T-helper 22 cell (primary cell): ENCODE data around the gene SKP2.
"Not testable (repeated sequence)": the region's sequence is repeated elsewhere in the genome, so short reads cannot be mapped to it uniquely, and the experiment has no call there.

Experiments used
- DNase-seq: peaks from one replicate; pipeline ENCODE4 v3.0.0-alpha.2; 2020; ENCODE audit warnings: low read depth

The SKP2 gene

GRCh38 chr5:36158144-36158543 is 6.2 kb downstream of the SKP2 start:
- DNase-seq, result no peak

- DNase-seq, result no peak
Measured at GRCh38 chr5:36160617-36161016, 8.7 kb downstream of the SKP2 start.

GRCh38 chr5:36161361-36161760 is 9.4 kb downstream of the SKP2 start:
- no peak for DNase-seq

- no peak for DNase-seq
Measured at GRCh38 chr5:36162810-36163486, 11.0 kb downstream of the SKP2 start.

GRCh38 chr5:36164461-36164860 is 12.6 kb downstream of the SKP2 start:
- DNase-seq, result no peak

GRCh38 chr5:36168737-36169136 is 16.8 kb downstream of the SKP2 start:
- DNase-seq, result no peak

GRCh38 chr5:36170832-36171424 is 19.0 kb downstream of the SKP2 start:
- DNase-seq, result no peak

- DNase-seq, result no peak
Measured at GRCh38 chr5:36172599-36172998, 20.7 kb downstream of the SKP2 start.

- no peak for DNase-seq
Measured at GRCh38 chr5:36173426-36173825, 21.5 kb downstream of the SKP2 start.

- DNase-seq, result no peak
Measured at GRCh38 chr5:36174119-36174518, 22.2 kb downstream of the SKP2 start.

- DNase-seq, result no peak
Measured at GRCh38 chr5:36175043-36175442, 23.1 kb downstream of the SKP2 start.

- no peak for DNase-seq
Measured at GRCh38 chr5:36177154-36177553, 25.2 kb downstream of the SKP2 start.

- DNase-seq, result no peak
Measured at GRCh38 chr5:36177715-36178523, 26.0 kb downstream of the SKP2 start.

- DNase-seq, result no peak
Measured at GRCh38 chr5:36178524-36178890, 26.6 kb downstream of the SKP2 start.

- DNase-seq, result no peak
Measured at GRCh38 chr5:36179950-36180349, 28.0 kb downstream of the SKP2 start.

GRCh38 chr5:36180556-36181350 is 28.8 kb downstream of the SKP2 start:
- DNase-seq, result no peak

GRCh38 chr5:36181774-36182173 is 29.9 kb downstream of the SKP2 start:
- DNase-seq, result no peak

- not testable (repeated sequence) for DNase-seq
Measured at GRCh38 chr5:36184408-36184807, 32.5 kb downstream of the SKP2 start.

GRCh38 chr5:36193746-36194145 is 41.8 kb downstream of the SKP2 start:
- no peak for DNase-seq

GRCh38 chr5:36198281-36198680 is 46.4 kb downstream of the SKP2 start:
- no peak for DNase-seq

GRCh38 chr5:36198783-36199182 is 46.9 kb downstream of the SKP2 start:
- DNase-seq, result not testable (repeated sequence)

GRCh38 chr5:36199620-36200019 is 47.7 kb downstream of the SKP2 start:
- DNase-seq, result no peak
